HUDEP-2 (cell line): ENCODE data around the gene SYT2.
"Not testable (repeated sequence)": the region's sequence is repeated elsewhere in the genome, so short reads cannot be mapped to it uniquely, and the experiment has no call there.

Experiments used
- DNase-seq, 76 experiments: peaks; one replicate each; lab custom pipeline; 2025; ENCODE audit not compliant: unreplicated experiment in 76 of 76; lab: John Stamatoyannopoulos, UW

Gene SYT2

DNA sequence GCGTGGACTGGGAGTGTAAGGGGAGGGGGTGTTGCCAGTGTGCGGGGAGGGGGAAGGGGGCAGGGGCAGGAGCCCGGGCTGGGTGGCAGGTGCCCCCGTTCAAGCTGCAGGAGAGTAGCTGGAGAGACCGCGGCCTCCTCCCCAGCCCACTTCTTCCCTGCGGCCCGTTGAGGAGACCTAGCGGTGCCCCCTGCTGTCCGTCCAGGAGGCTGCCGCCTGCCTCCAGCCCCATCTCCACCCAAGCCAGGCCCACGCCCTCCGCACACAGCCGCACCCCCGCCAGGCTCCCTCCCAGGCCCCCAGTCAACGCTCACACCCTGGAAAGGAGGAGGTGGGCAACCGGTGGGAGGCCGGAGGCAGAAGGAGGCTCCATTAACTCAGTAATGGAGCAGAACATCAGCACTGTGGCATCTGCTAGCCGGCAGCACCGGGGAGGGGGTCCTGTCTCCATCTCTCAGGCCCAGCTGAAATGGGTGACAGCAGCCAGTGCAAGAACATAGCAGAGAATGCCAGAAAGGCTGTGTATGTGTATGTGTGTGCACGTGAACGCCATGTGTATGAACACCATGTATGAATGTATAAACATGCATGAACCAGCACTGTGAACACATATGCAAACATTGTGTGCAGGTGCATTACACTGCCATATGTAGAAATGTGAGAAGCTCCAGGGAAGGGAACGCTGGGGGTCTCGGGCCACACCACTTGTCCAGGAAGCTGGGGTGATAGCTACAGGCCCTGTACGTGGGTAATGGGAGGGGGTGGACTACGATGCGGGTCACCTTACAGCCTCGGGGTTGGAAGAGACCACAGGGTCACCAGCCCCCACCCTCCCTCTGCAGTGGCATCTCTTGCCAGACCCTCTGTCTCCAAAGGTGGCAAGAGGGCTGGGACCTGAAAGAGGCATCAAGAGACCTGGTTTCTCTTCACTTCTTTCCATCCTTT, 84.6 kb downstream of the SYT2 start:
- DNase-seq = peak in 60 of 76 experiments; percentile 1 to 65 (median 40)

DNA sequence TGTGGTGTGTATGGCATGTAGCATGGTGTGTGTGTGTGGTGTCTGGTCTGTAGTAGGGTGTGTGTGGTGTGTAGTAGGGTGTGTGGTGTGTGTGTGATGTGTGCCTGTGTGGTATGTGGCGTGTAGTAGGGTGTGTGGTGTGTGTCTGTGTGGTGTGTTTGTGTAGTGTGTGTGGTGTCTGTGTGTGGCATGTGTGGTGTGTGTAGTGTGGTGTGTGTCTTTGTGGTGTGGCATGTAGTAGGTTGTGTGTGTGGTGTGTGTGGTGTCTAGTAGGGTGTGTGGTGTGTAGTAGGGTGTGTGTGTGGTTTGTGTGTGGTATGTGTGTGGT, 85.5 kb downstream of the SYT2 start:
- no peak for DNase-seq

DNA sequence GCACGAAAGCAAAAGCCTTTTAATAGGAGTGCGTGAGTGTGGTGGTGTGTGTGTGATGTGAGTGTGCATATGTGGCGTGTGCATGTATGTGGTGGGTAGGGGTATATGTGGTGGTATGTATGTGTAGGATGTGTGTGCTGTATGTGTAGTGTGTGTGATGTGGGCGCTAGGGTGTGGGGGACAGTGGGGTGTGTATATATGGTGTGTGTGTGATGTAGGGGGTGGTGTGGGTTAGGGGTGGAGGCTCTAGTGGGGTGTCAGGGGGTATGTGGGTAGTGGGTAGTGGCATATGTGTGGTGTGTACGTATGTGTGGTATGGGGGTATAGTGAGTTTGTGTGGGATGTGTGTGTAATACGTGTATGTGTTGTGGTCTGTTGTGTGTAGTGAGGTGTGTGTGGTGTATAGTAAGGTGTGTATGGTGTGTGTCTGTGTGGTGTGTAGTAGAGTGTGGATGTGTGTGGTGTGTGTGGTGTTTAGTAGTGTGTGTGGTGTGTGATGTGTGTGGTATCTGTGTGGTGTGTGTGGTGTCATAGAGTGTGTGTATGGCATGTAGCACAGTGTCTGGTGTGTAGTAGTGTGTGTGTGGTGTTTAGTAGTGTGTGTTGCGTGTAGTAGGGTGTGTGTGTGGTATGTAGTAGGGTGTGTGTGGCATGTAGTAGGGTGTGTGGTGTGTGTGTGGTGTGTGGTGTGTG, 86.0 kb downstream of the SYT2 start:
- DNase-seq = no peak

DNA sequence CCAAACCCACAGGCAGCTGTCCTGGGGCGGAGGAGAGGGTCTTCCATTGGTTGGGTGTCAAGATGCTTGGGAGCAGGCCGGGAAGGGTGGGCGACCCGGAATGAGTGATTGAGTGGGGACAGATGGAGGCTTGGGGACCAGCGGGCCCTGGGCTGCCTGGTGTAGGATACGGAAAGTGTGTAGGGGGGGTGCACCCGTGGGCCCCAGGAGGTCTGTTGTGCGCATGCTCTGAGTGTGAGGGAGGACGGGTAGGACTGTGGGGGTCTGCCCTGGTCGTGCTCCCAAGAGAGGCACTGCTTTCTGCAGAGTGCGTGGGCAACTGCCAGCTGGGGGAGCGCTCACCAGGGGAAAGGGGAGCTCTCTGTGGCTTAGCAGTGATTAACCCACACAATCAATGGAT, 86.8 kb downstream of the SYT2 start:
- not testable (repeated sequence) for DNase-seq

DNA sequence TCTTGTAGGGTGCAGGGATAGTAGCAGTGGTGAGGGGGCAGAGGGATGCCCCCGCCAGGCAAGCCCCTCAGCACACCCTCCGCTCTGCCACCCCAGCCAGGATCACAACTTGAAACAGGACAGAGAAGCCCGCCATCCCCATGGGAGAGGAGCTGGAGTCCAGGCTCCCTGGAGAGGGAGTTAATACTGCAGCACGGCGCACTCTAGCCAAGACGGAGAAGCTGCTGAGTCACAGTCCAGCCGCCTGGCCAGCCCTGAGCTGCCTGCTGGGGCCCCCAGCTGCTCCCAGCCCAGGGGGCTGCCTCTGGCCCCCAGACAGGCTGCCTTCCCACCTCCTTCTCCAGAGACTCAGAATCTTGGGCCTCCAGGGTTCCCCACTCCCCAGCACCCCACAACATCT, 87.2 kb downstream of the SYT2 start:
- no peak for DNase-seq

DNA sequence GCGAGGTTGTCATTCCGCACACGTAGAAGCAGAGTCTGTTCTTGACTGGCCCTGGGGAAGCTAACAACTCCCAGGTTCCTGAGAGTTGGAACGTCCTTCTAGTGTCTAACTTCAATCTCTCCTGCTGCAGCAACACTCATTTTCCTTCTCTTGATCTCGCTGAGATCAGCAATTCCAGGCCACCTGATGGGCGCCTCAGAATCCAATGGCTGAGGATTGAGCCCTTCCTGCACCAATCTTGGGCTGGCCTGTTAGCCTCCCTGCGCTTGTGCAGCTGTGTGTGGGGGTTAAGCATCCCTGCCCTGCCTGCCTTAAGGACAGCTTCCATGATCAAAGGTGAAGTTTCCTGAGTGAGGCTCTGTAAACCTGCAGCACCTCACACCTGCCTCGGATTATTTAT, 87.9 kb downstream of the SYT2 start:
- DNase-seq = no peak

DNA sequence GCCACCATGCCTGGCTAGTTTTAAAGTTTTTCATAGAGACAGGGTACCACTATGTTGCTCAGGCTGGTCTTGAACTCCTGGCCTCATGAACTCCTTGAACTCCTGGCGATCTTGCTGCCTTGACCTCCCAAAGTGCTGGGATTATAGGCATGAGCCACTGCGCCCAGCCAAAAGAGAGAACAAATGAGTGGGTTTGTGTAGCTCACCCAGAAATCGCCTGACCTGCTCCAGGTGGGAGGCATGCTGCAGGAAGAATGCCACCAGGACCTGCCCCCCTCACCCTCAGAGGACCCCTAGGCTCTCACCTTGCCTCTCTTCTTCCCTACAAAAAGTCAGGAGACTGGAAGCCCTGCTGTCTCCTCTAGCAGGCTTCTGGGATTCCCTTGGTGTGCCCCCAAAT, 88.8 kb downstream of the SYT2 start:
- DNase-seq = no peak

DNA sequence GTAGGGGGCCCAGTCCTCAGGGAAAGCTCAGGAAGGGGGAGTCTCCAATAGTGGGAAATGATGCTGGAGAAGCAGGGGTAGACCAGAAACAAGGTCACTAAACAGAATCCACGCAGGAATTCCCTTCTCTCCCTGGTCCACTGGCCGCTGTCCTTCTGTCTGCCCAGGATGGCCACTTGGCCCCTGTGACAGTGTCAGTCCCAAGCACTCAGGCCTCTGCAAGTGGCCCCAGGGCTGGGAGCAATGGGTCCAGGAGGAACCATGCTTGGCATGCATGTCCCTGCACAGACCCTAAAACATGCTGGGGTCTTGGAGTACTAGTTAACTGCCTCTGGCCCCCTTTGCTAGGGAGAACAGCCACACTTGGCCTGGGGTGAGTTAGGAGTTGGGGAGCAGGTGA, 90.2 kb downstream of the SYT2 start:
- DNase-seq = not testable (repeated sequence)

DNA sequence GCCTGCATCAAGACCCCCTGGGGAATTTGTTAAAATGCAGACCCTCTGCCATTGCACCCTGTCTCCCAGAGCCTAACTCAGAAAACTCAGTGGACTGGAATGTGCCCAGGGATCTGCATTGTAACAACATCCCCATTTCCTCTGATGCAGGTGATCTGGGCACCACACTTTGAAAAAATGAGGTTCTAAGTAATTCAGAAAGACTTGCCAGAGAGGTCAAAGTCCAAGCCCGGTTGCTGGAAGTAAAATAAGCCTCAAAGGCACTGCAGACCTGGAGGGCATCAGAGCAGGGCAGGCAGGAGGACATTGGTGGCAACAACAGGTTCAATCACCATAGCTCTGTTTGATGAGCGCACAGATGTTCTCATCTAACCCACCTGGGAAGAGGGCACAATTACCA, 90.7 kb downstream of the SYT2 start:
- DNase-seq = no peak

DNA sequence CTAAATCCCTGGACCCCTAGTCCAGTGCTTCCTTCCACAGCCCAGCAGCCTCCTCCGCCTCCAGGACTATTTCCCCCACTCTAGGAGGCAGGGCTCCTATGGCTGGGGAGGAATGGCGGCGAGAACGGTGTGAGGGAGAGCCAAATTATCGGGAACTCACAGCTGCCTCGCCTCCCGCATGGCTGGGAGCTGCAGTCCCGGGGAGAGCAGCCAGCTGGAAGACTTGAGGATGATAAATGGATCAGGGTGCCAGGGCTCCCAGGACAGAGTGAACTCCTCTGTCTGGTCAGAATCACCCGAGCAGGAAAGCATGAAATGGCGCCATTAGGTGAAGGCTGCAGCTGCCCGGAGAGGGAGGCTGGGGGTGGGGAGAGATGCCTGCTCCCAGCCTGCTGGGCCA, 91.2 kb downstream of the SYT2 start:
- not testable (repeated sequence) for DNase-seq

DNA sequence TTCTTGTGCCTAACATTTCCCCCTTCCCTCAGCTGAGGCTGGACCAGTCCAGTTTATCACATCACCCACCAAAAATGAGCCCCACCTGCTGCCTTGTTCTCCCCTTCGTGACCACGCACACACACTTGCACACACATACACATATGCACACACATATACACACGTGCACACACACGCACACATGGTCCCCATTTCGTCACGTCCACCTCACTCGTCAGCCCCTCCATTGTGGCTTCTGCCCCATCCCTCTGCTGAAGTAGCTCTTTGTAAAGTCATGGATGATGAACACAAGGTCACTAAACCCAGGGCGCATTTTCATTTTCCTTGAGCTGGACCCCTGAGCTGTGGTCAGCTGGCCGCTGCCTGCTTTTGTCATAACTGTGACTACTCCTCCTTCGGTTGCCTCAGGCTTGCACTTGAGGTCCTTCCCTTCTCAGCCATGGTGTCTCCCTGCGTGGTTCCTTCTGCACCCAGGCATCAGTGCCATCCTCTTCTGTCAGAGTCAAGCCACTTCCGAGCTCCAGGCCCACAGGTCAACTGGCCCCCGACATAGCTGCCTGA, 93.8 kb downstream of the SYT2 start:
- DNase-seq = no peak

DNA sequence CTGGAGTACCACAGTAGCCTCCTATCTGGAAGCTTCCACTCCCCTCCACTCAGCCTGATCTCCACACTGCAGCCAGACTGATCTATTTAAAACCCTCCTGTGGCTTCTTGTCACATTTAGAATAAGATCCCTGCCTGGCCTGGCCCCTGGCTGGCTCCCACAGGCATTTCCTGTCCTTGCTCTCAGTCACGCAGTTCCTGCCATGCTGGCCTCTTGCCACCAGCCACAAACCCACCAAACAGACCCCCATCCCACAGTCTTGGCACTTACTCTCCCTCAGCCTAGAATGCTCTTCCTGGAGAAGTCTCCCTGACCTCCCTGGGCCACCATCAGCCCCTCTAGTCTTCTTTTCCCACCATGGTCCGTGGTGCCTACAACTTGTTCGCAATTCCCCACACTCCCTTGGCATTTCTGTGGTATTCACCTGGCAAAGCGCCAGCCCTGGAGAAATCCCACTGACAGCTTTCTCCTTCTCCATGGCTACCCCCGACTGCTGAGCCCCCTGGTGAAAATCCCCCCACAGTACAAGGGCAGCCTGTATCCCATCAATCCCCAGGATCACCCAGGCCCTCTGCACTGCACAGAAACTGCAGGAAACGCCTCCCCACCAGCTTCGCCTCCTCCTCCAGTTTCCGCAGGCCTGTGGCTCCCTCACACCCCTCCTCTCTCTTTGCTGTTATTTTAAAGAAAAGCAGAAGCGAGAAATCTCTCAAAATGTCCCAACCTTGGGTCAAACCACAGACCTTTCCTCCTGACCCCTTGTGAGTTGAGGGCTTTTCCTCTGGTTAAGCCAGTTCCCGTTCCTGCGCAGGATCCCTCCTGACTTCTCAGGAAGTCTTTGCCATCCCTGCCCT, 94.5 kb downstream of the SYT2 start:
- DNase-seq = no peak

DNA sequence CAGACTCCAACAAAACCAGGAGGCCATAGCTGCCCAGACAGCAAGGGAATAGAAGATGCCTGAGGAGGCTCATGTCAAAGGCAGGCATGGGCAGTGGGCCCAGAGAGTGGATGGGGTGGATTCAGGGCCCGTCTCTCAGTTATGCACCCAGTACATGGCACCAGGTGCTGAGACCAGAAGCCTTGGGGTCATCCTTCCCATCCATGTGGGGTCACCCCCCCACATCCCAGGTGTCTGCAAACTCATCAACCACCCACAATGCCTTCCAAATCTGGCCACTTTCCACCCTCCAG, 95.1 kb downstream of the SYT2 start:
- not testable (repeated sequence) for DNase-seq

DNA sequence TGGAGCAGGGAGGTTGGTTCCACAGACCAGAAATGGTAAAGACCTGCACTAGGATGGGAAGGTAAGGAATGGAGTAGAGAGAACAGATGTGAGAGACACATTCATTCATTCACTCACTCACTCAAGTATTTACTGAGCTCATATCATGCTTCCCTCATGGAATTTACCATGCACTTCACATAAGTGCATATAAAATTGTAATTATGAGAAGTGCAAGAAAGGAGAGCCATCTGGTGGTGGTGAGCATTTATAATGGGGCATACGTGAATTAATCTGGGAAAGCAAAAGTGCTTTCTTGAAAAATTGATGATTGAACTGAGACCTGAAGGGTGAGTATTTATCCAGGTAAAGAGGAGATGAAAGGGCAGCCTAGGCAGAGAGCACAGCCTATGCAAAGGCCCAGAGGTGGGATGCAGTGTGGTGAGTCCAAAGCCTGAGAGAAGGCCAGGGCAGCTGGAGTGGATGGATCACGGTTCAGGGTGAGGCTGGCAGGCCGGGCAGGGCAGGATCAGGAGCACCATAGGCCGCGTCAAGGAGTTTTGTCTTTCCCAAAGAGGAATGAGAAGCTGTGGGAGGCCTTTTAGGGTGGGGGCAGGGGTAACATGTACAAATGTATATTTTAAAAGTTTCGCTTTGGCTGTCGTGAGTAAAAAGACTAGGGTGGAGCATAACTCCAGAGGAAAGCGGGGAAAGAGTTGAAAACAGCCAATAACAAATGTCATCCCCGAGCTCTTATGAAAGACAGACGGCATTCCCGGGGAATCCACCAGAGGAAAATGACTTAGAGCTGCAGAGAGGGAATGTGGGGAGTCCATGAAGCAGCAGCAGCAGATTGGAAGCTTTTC, 95.7 kb downstream of the SYT2 start:
- DNase-seq = peak in 1 of 76 experiments; percentile 2

DNA sequence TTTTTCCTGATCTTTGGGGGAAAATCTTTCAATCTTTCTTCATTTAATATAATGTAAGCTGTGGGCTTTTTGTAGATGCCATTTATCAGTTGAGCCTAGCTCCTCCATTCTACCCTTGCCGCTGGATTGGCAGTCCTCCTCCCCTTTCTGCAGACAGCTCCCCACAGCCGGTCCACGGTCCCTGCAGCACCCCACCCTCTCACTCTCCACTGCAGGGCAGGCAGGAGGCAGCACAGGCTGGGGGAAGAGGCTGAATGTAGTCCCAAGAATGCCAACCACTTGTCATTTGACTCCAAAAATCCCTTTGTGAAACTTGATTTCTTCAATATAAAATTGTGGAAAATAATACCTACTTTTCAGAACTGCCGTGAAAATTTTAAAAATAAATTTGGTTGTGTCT, 96.7 kb downstream of the SYT2 start:
- DNase-seq = no peak

DNA sequence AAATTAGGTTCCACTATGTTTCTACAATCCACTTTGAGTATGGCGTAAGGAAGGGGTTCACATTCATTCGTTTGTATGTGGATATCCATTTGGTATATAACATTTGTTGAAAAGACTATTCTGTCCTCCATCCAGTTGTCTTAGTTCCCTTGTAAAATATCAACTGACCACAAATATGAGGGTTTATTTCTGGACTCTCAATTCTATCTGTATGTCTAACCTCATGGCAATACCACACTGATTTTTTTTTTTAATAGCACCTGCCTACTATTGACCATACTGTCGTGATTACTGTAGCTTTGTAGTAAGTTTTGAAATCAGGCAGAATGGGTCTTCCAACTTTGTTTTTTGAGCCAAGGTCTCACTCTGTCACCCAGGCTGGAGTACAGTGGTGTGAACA, 98.2 kb downstream of the SYT2 start:
- DNase-seq = not testable (repeated sequence)

DNA sequence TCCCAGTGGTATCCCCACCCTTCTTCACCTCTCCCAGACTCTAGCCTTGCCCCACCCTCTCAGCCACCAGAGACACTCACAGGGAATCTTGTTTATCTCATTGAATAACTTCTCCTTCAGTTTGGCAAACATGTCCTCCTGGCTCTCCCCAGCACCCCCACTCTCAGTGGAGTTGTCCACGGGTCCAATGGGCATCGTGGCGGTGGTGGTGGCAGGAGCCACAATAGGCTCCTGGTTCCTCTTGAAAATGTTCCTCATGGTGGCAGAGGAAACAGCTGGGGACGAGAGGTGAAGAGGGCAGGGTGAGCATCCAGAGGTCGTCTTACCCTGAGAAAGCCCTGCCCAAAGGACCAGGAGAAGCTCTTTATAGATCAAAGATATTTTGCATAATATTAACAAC, 104.7 kb downstream of the SYT2 start:
- DNase-seq = no peak

DNA sequence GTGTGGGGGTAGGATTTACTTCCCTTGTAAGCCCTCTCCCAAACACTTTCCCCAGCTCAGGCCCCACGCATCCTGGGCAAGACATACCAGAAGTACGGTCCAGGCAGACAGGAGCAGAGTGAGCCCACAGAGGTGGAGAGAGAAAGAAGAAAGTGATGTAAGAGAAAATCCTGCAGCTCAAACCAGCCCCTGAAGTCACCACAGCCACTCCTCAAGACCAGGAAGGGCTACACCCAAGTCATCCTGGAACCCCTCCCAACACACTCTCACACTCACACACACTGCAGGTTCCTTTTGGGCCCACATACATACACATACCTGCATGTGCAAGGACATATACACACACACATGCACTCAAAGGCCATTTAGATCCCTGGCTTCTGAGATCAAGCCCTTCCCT, 106.8 kb downstream of the SYT2 start:
- DNase-seq = no peak

DNA sequence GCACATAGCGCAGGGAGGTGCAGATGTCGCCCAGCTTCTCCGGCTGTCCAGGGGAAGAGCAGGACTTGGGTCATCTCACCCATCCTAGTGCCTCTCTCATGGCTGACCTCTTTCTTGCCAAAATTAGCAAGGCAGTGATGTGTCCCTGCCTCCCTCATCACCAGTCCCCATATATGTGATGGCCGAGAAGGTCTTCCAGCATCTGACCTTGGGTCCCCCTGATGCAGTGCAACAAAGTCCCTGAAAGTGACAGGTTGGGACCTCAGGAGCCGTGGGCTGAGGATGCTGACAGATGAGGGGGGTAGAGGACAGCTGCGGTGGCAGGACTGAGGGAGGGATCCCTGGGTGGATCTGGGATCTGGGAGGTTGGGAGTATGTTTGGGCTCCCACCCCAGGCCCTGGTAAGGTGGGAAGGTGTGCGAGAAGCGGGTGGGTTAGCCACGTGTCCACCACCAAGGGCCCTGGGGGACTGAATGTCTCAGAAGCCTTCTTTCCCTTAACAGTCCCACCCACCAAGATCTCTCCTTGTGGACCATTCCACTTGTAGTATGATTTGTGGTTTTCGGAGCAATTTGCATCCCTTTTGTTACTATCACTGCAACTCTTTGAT, 109.7 kb downstream of the SYT2 start:
- no peak for DNase-seq
